ENCODE data around the gene ENGASE.

ENGASE gene

GRCh38 chr17:79117905-79118487 lies 43.4 kb downstream of the ENGASE start:
- DNase-seq: no peak

GRCh38 chr17:79118924-79119323 lies 44.3 kb downstream of the ENGASE start:
- no peak for DNase-seq

DNA sequence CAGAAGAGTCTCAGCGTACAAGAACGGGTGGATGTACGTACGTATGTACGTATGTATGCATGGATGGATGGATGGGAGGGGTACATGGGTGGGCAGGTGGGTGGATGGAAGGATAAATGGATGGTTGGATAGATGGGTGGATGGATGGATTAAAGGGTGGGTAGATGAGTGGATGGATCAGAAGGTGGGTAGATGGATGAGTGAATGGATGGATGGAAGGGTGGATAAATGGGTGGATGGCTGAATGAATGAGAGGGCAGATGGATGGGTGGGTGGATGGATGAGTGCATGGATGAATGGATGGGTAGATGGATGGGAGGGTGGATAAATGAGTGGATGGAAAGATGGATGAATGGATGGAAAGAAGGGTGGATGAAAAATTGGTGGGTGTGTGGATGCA lies 45.6 kb downstream of the ENGASE start:
- no peak for DNase-seq

DNA sequence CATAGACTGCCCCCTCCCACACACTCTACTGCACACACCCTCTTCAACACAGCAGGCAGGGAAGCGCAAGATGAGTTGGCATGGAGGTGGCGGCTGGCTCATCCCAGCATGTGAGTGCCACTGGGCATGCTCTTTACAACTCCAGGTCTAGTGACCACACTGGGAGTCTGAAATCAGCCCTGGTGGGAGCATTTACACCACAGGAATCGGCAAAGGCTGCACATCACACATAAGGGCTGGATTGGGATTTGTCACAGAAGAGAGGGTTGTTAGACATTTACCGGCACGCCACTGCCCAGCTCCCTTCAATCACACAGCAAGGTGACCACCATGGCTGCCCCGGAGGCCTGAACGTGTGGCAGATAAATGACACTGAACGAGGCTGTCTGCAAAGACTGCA lies 49.4 kb downstream of the ENGASE start:
- DNase-seq: no peak

GRCh38 chr17:79124513-79125209 lies 50.0 kb downstream of the ENGASE start:
- no peak for DNase-seq

DNA sequence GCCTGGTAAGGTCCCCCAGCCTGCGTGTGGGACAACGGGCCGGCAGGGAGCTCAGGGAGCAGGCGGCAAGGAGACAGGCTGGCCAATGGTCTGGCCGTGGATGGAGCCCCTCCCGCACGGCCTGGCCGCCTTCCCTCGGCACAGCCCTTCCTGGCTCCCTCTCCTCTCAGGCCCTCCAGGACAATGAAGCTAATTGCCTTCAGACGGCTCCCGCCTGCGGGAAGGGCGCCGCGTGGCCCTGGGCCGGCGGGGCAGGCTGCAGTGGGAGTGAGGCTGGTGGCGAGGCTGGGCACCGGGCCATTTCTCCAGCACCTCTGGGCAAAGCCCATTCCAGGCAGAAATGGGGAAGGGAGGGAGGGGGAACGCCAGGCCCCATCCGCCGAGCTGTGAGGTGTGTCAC lies 50.9 kb downstream of the ENGASE start:
- DNase-seq: no peak

DNA sequence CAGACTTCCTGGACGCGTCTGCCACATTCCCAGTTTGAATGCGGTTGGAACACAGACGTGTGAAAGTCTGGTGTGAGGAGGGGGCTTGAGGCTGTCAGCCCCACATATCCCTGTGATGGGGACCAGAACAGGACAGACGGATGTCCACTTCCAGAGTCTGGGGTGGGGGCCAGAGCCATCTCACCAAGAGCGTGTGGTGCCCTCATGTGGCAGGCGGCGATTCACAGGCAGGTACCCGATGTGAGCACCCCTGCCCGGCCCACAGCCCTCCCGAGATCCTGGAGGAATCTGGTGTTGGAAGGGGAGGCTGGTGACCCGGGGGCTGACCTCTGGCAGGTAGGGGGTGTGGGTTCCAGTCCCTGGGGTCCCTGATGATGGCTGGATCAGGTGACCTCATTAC lies 51.5 kb downstream of the ENGASE start:
- DNase-seq: no peak

DNA sequence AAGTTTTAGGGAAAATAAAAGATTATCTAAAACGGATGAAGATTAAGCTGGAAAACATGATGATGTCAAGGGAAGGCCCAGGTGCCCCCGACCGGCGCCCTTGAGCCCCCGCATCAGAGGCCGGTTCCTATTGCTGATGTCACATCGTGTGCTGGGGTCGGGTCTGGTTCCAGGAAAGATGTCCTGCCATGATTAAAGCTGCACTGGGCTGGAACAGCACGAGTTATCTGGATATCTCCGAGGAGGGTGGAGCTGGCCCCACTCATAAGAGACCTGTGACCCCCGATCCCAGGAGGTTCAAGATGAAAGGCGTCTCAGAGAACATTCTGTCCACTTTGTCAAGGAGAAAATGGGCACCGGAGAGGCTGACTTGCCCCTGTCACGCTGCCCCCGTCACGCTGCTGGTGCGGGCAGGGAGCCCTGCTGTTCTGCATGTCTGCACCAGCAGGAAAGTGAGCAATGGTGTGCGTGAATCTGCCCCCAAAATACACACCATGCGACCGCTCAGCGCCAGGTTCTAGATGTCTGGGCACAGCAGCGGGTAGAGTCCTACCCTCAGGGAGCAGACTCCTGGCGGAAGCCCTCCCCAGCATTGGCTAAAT lies 53.0 kb downstream of the ENGASE start:
- DNase-seq: no peak

- no peak for DNase-seq
These were observed 54.9 kb downstream of the ENGASE start for GRCh38 chr17:79129523-79129922.

DNA sequence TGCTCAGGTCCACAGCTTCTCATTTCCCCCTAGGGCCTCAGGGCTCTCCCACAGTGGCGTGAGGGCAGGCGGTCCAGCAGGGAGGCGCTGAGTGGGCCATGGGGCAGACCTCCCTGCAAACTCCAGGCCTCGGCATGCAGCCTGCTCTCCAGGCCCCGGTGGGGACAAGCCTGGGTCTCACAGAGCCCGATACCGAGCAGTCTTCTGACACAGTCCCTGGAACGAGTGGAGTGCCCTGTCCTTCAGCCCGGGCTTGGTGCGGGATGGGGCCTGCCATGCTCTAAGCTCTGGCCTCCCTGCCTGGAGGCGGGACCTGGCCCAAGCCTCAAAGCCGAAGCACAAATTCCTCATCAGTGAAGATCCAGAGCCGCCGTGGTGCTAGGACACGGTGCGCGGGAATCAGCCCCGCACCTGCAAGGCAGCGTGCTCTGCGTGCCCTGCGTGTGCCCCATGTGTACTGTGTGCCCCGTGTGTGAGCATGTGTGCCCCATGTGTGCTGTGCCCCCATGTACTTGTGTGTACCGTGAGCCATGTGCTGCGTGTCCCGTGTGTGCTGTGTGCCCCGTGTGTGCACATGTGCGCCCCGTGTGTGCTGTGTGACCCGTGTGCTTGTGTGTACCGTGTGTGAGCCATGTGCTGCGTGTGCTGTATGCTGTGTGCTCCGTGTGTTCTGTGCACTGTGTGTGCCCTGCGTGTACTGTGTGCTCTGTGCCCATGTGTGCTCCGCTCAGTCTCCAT lies 56.1 kb downstream of the ENGASE start:
- no peak for DNase-seq

DNA sequence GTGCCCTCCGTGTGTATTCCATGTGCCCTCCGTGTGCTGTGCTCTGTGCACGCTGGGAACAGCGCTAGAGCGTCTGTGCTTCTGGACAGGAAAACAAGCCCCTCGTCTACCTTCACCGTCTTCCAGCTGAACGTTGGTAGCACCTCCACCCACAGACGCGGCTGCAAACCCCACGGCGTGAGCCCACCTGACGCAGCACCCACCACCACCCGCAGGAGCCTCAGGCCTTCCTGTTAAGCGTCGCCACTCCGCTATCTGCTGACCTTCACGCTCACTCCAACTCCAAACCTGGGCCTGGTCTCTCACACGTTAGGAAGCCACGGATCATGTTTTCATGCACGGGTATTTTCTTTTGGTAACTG lies 56.6 kb downstream of the ENGASE start:
- no peak for DNase-seq

DNA sequence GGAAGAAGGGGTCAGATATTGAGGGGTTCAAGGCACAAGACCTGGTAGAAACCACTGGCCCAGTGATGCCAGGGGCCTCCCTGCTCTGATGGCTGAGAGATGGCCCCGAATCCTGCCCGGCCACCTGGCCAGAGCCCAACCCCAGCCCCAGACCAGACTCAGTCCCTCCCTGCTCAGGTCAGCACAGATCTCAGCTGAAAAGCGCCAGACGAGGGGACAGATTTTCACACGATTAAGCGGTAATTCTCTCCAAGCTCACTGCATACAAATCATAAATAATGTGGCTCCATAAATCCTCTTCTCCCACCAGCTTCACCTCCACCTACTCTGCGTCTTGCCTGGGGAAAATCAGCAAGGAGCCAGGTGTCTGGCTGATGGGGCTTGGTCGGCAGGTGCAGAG lies 57.1 kb downstream of the ENGASE start:
- no peak for DNase-seq

GRCh38 chr17:79132271-79133064 lies 57.8 kb downstream of the ENGASE start:
- no peak for DNase-seq

DNA sequence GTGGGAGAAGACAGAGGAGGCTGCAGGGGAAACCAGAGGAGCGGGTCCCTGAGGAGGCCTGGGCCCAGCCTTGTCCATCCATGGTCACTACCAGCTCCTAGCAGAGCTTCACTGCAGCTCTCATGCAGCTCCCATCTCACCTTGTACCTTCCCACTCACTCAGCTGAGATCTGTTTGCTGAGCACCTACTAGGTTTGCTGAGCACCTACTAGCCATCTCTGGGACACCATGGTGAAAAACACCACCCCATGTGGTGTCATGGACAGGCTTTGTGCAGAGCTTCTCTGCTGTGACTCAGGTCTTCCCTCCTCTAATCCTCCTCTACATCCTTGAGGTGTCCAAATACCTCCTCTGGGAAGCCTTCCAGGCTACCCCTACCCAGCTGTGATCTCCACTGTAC lies 58.6 kb downstream of the ENGASE start:
- no peak for DNase-seq

- DNase-seq: no peak
These were observed 59.4 kb downstream of the ENGASE start for GRCh38 chr17:79133985-79134384.

DNA sequence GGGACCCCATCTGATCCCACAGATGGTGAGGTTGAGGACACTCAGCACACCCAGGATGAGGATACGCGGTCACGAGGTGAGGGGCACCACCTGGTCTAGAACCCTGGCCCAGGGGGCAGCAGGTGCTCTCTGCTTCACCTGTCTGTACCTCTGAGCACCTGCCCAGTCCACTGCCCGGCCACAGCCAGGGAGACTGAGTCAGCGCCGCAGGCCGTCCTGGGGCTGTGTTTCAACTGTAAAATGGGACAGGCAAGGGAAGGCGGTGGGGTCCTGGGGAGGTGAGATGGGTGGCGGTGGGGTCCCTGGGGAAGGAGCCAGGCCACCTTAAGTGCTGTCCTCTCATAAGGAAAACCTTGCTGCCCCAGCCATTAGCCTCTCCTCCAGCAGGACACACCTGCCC lies 60.4 kb downstream of the ENGASE start:
- DNase-seq: no peak

DNA sequence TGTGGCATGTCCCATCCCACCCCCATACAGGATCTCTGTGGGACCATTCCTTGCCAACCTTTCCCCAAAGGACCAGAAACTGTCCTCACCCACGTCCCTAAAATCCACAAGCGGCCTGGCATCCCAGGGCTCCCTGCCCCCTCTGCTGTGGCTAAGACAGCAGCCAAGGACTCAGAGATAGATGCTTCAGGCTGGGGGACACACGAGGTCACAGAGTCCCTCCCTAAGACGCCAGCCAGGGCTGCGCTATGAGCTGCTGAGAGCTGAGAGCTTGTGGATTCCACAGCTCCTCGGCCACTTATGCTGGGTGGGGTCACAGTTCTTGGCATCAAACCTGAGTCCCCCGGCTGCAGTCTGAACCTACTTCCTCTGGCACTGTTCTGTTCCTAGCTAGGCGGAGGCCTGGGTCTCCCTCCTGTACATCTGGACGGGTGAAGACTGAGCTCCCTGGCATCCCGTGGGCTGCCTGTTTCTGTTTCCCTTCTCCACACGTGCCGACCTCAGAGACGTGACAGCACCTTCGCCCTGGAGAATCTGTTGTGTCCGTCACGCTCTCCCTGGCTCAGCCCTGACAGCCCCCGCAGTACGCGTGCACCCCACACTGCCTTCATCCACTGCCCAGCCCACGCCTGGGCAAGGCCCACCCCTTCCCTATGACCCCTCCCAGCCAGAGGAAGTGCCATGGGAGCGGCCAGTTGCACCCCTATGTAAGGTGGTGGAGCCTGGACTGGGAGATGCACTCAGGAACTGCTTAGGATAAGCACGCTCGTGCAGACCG lies 61.2 kb downstream of the ENGASE start:
- DNase-seq: no peak
